Activated T-cell treated with anti-CD3 and anti-CD28 coated beads for 4 hours (primary cell): Measurements from ENCODE around the gene SP6.

Experiments used
- DNase-seq: peaks from one replicate; pipeline ENCODE4 v3.0.0-alpha.2; 2020

SP6 gene

GRCh38 chr17:47852113-47852949 lies 1.4 kb upstream of the SP6 start:
- no peak for DNase-seq

GRCh38 chr17:47851764-47852112 lies 775 bp upstream of the SP6 start:
- DNase-seq: no peak

- DNase-seq: no peak
Measured at GRCh38 chr17:47850373-47850691, 631 bp downstream of the SP6 start.

GRCh38 chr17:47848198-47848513 lies 2.8 kb downstream of the SP6 start:
- DNase-seq: no peak

GRCh38 chr17:47847341-47848197 lies 3.4 kb downstream of the SP6 start:
- no peak for DNase-seq

GRCh38 chr17:47846716-47847340 lies 4.1 kb downstream of the SP6 start:
- no peak for DNase-seq

GRCh38 chr17:47845716-47846075 lies 5.3 kb downstream of the SP6 start:
- no peak for DNase-seq

GRCh38 chr17:47844814-47845715 lies 5.9 kb downstream of the SP6 start:
- no peak for DNase-seq

- no peak for DNase-seq
Measured at GRCh38 chr17:47844227-47844626, 6.7 kb downstream of the SP6 start.

GRCh38 chr17:47843391-47843730 lies 7.6 kb downstream of the SP6 start:
- no peak for DNase-seq

GRCh38 chr17:47841488-47842291 lies 9.3 kb downstream of the SP6 start:
- no peak for DNase-seq

GRCh38 chr17:47840742-47841487 lies 10.0 kb downstream of the SP6 start, which contains the start of gene SCRN2:
Gene SCRN2, minus strand, starts transcription at chr17:47841273. Its CDS starts 430 bp downstream, at chr17:47840843.
- DNase-seq: peak; percentile 77

GRCh38 chr17:47840001-47840741 lies 10.8 kb downstream of the SP6 start:
- DNase-seq: no peak

- no peak for DNase-seq
Measured at GRCh38 chr17:47839071-47839470, 11.9 kb downstream of the SP6 start.

- no peak for DNase-seq
Measured at GRCh38 chr17:47838636-47839035, 12.3 kb downstream of the SP6 start.

- DNase-seq: no peak
Measured at GRCh38 chr17:47837401-47838039, 13.4 kb downstream of the SP6 start.

- no peak for DNase-seq
Measured at GRCh38 chr17:47836601-47837000, 14.4 kb downstream of the SP6 start.

- DNase-seq: no peak
Measured at GRCh38 chr17:47834756-47835155, 16.2 kb downstream of the SP6 start.

GRCh38 chr17:47831934-47832327 lies 19.0 kb downstream of the SP6 start:
- DNase-seq: no peak
